H1 (cell line): Measurements from ENCODE around the gene DES. TPM values are rescaled to one million over a fixed set of nuclear protein-coding genes. Genes with fewer than 3 reads are reported as not detected.

Experiments used
- CHD2 ChIP-seq: IDR thresholded peaks from 2 replicates; pipeline ENCODE4 v1.6.1; 2012; ENCODE audit warnings: low read length, improper control_type of control experiment
- RAD21 ChIP-seq, 2 experiments: IDR thresholded peaks in 1 of 2; conservative IDR thresholded peaks in 1 of 2; 2 replicates each; pipeline ENCODE4 v1.6.1; 2011; ENCODE audit warnings: low read depth in 2 of 2, low read length in 2 of 2, improper control_type of control experiment in 1 of 2, inconsistent platforms in 1 of 2, mild to moderate bottlenecking in 1 of 2, moderate library complexity in 1 of 2
- SP4 ChIP-seq: IDR thresholded peaks from 2 replicates; pipeline ENCODE4 v1.6.1; 2012; ENCODE audit warnings: low read length, inconsistent platforms
- polyA plus RNA-seq, 7 experiments: library from polyadenylated mRNA; depleted of rRNA in 3 of 7; stranded (reverse) in 5 of 7; unstranded in 2 of 7; fragments of >200 nt in 5 of 7; fragments of 200-250 nt in 2 of 7; gene quantifications; 1 replicate in 5 of 7; 2 replicates in 1 of 7; 4 replicates in 1 of 7; pipeline versions ENCODE4 v1.2.1 to v1.2.3, GENCODE V29; 2011 to 2013; ENCODE audit warnings: missing spikeins in 2 of 7, mixed read lengths in 2 of 7
- total RNA-seq: library from RNA; stranded (reverse); fragmentation: NEBNext Ultra II Directional; extraction: Animal tissue kit (Norgen Biotek cat#: 25700); gene quantifications from 2 replicates; pipeline ENCODE4 v1.2.1, GENCODE V29; 2021

DES gene
- total and polyA plus RNA-seq, 2 of the 8 experiments (the other 6 are each of a cell fraction or from before 2014, with no cell fraction given) = 1.8 to 4.3 TPM

DNA sequence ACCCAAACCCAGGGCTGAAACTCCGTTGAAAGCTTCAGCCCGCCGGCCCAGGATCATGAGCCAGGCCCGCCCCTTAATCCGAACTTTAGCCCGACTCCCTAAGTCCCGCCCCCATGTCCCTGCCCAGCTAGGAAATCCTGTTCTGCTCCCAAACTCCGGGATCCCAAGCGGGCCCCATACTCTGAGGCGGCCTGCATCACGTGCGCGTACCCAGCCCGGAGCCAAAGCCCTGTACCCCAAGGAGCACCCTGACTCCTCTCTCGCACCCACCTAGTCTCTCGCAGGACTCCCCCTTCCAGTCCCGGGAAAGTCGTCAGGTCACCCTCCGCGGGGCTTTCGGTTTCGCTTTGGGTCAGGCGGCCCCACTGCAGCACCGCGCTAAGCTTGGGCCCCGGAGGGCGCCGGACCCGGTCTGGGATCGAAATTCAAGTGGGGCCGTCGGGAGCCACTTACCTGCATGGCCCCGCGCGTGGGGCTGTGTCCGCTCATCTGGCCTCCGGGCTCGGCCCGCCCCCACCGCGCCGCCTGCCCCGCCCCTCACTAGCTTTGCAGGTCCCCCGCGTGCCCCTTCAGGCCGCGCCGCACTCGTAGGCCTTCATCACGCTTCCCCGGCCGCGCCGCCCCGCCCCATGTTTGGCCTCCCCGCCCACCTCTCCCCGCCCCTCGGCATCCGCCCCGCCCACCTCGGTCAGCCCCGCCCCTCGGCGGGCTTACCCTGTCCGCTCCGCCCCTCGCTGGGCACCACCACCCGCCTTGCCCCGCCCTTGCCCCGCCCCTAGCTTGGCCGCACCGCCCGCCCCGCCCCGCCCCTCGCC, 30.7 kb upstream of the DES start, which contains the start of gene DNPEP (continued):
- TF ChIP-seq SP4 (peak; percentile 98), RAD21 (IDR thresholded peaks at IDR 0.05 in 1 of 2, conservative IDR thresholded peaks at IDR 0.05 in 1 of 2; ENCODE audit: low read depth in 2 of 2, low read length in 2 of 2) (no peak), CHD2 (no peak)
- TF ChIP-seq, all 59 proteins: peak for 11
